ENCODE data around the gene GCSAM.

Gene GCSAM

GRCh38 chr3:112078125-112079083 is 54.6 kb downstream of the GCSAM start:
- H3K14ac ChIP-seq (ENCODE audit: low read length in 2 of 2) = no peak overlapping the region
- H3K79me1 ChIP-seq (replicated peaks; ENCODE audit: low read length, poor library complexity, severe bottlenecking) = no peaks in the 10 kb centered on the region
- no peak overlapping the region for H3K4ac ChIP-seq (ENCODE audit: low read depth in 1 of 2, low read length in 2 of 2)
- no peak overlapping the region for H2AFZ ChIP-seq (ENCODE audit: low read depth, low read length)
- H3K36me3 ChIP-seq (ENCODE audit: control insufficient read depth in 1 of 2, insufficient read depth in 2 of 2, low read depth in 1 of 2, low read length in 2 of 2) = no peaks in the 10 kb centered on the region
- H3K23ac ChIP-seq (ENCODE audit: low read length in 2 of 2) = no peak overlapping the region
- H4K91ac ChIP-seq (ENCODE audit: low read length) = no peak overlapping the region
- peaks cover 4% of the 10 kb centered on the region for H3K4me1 ChIP-seq (ENCODE audit: control insufficient read depth, insufficient read depth, low read depth, low read length)
- H3K18ac ChIP-seq (ENCODE audit: low read depth in 1 of 2, low read length in 2 of 2) = no peak overlapping the region
- WGBS = 96% methylated on average over 8 of the region's 10 CpGs
- H4K8ac ChIP-seq (ENCODE audit: low read length) = no peak overlapping the region
- no peaks in the 10 kb centered on the region for H3K9me3 ChIP-seq (ENCODE audit: control insufficient read depth, low read length)
- H2BK12ac ChIP-seq (ENCODE audit: low read length in 2 of 2) = no peak overlapping the region
- H3K9ac ChIP-seq (ENCODE audit: low read length) = no peak overlapping the region
- no peak overlapping the region for H3K27ac ChIP-seq (ENCODE audit: low read length, poor library complexity, severe bottlenecking)
- H2AK5ac ChIP-seq (ENCODE audit: low read length, severe bottlenecking) = no peak overlapping the region
- no peak overlapping the region for H2BK15ac ChIP-seq (ENCODE audit: low read depth, poor library complexity, severe bottlenecking)
- H3K4me3 ChIP-seq (ENCODE audit: insufficient read depth in 1 of 2, low read depth in 1 of 2, low read length in 2 of 2) = no peak overlapping the region
- H3K4me2 ChIP-seq (ENCODE audit: low read length, poor library complexity, severe bottlenecking) = no peak overlapping the region
- H3K27me3 ChIP-seq (ENCODE audit: control insufficient read depth in 1 of 2, insufficient read depth in 1 of 2, low read length in 2 of 2) = no peaks in the 10 kb centered on the region
- no peak for DNase-seq
- H2BK5ac ChIP-seq (ENCODE audit: low read depth, low read length, poor library complexity, severe bottlenecking) = no peak overlapping the region
- no peak overlapping the region for H2BK120ac ChIP-seq (ENCODE audit: low read depth, low read length)

- Histone ChIP-seq H3K27ac (ENCODE audit: low read length, poor library complexity, severe bottlenecking) (peak overlapping the region; percentile 88), H2BK5ac (ENCODE audit: low read depth, low read length, poor library complexity, severe bottlenecking) (peak overlapping the region; percentile 1), H2BK15ac (ENCODE audit: low read depth, poor library complexity, severe bottlenecking) (no peak overlapping the region), H3K9me3 (ENCODE audit: control insufficient read depth, low read length) (no peaks in the 10 kb centered on the region), H3K27me3 (ENCODE audit: control insufficient read depth in 1 of 2, insufficient read depth in 1 of 2, low read length in 2 of 2) (no peaks in the 10 kb centered on the region), H2AFZ (ENCODE audit: low read depth, low read length) (no peak overlapping the region), H2BK12ac (ENCODE audit: low read length in 2 of 2) (peak overlapping the region in 1 of 2 experiments; percentile 98), H3K23ac (ENCODE audit: low read length in 2 of 2) (peak overlapping the region in 1 of 2 experiments; percentile 14), H4K91ac (ENCODE audit: low read length) (no peak overlapping the region), H3K4me3 (ENCODE audit: insufficient read depth in 1 of 2, low read depth in 1 of 2, low read length in 2 of 2) (peak overlapping the region in 1 of 2 experiments; percentile 35), H2AK5ac (ENCODE audit: low read length, severe bottlenecking) (no peak overlapping the region), H3K4me1 (ENCODE audit: control insufficient read depth, insufficient read depth, low read depth, low read length) (peaks cover 4% of the 10 kb centered on the region), H3K4ac (ENCODE audit: low read depth in 1 of 2, low read length in 2 of 2) (peak overlapping the region in 1 of 2 experiments; percentile 9), H3K4me2 (ENCODE audit: low read length, poor library complexity, severe bottlenecking) (peak overlapping the region; percentile 18), H2BK120ac (ENCODE audit: low read depth, low read length) (no peak overlapping the region), H3K14ac (ENCODE audit: low read length in 2 of 2) (no peak overlapping the region), H3K79me1 (replicated peaks; ENCODE audit: low read length, poor library complexity, severe bottlenecking) (no peaks in the 10 kb centered on the region), H4K8ac (ENCODE audit: low read length) (no peak overlapping the region), H3K18ac (ENCODE audit: low read depth in 1 of 2, low read length in 2 of 2) (peak overlapping the region in 1 of 2 experiments; percentile 92), H3K36me3 (ENCODE audit: control insufficient read depth in 1 of 2, insufficient read depth in 2 of 2, low read depth in 1 of 2, low read length in 2 of 2) (no peaks in the 10 kb centered on the region), H3K9ac (ENCODE audit: low read length) (peak overlapping the region; percentile 87)
- WGBS = 2% methylated on average over 5 of the region's 6 CpGs
- DNase-seq = peak; percentile 93
These were observed 58.2 kb downstream of the GCSAM start for GRCh38 chr3:112074616-112075497.

- Histone ChIP-seq H3K4me2 (ENCODE audit: low read length, poor library complexity, severe bottlenecking) (no peak overlapping the region), H4K8ac (ENCODE audit: low read length) (no peak overlapping the region), H3K27me3 (ENCODE audit: control insufficient read depth in 1 of 2, insufficient read depth in 1 of 2, low read length in 2 of 2) (no peaks in the 10 kb centered on the region), H2BK15ac (ENCODE audit: low read depth, poor library complexity, severe bottlenecking) (no peak overlapping the region), H3K4me3 (ENCODE audit: insufficient read depth in 1 of 2, low read depth in 1 of 2, low read length in 2 of 2) (peak overlapping the region in 1 of 2 experiments; percentile 3), H3K36me3 (ENCODE audit: control insufficient read depth in 1 of 2, insufficient read depth in 2 of 2, low read depth in 1 of 2, low read length in 2 of 2) (no peaks in the 10 kb centered on the region), H3K23ac (ENCODE audit: low read length in 2 of 2) (no peak overlapping the region), H2BK5ac (ENCODE audit: low read depth, low read length, poor library complexity, severe bottlenecking) (peak overlapping the region; percentile 44), H3K79me1 (replicated peaks; ENCODE audit: low read length, poor library complexity, severe bottlenecking) (no peaks in the 10 kb centered on the region), H3K4me1 (ENCODE audit: control insufficient read depth, insufficient read depth, low read depth, low read length) (peaks cover 4% of the 10 kb centered on the region), H3K14ac (ENCODE audit: low read length in 2 of 2) (no peak overlapping the region), H3K9ac (ENCODE audit: low read length) (peak overlapping the region; percentile 87), H3K18ac (ENCODE audit: low read depth in 1 of 2, low read length in 2 of 2) (no peak overlapping the region), H3K27ac (ENCODE audit: low read length, poor library complexity, severe bottlenecking) (peak overlapping the region; percentile 69), H2BK12ac (ENCODE audit: low read length in 2 of 2) (peak overlapping the region in 1 of 2 experiments; percentile 50), H2BK120ac (ENCODE audit: low read depth, low read length) (no peak overlapping the region), H3K9me3 (ENCODE audit: control insufficient read depth, low read length) (no peaks in the 10 kb centered on the region), H3K4ac (ENCODE audit: low read depth in 1 of 2, low read length in 2 of 2) (no peak overlapping the region), H4K91ac (ENCODE audit: low read length) (no peak overlapping the region), H2AK5ac (ENCODE audit: low read length, severe bottlenecking) (peak overlapping the region; percentile 75), H2AFZ (ENCODE audit: low read depth, low read length) (no peak overlapping the region)
- 90% methylated on average over 2 of the region's 2 CpGs for WGBS
- DNase-seq = no peak
These were observed 59.0 kb downstream of the GCSAM start for GRCh38 chr3:112074006-112074405.

All from mesenchymal stem cell (in vitro differentiated cells and primary cell).